AG04450 (cell line): ENCODE data around the gene PKD2. TPM values are rescaled to one million over a fixed set of nuclear protein-coding genes. Genes with fewer than 3 reads are reported as not detected.

Source experiments
- CTCF ChIA-PET: fragments of 300-600, 350-600 bp; formaldehyde crosslinking; extraction: SDS; loops from one replicate; lab custom pipeline; 2022; ENCODE audit warnings: antibody characterized with exemption, inconsistent platforms; lab: Charles Lee
- POLR2A ChIA-PET: fragments of 350-600 bp; formaldehyde crosslinking; extraction: SDS; loops from one replicate; lab custom pipeline; 2021; ENCODE audit warnings: antibody characterized with exemption, inconsistent platforms; lab: Yijun Ruan, JAX
- DNase-seq: peaks from one replicate; pipeline ENCODE4 v3.0.0-alpha.2; 2011; ENCODE audit warnings: low read depth, low spot score
- H3K27ac ChIP-seq: one replicate; pipeline ENCODE4 v1.5.1; 2012; ENCODE audit warnings: low read depth, low read length, control low read depth
- H3K27me3 ChIP-seq: one replicate; pipeline ENCODE4 v1.6.0; 2012; ENCODE audit warnings: low read length; ENCODE audit not compliant: control insufficient read depth, insufficient read depth
- H3K4me3 ChIP-seq: 2 replicates; pipeline ENCODE4 v1.5.1; 2011; ENCODE audit warnings: mild to moderate bottlenecking, low read depth, low read length, control low read depth
- H3K9me3 ChIP-seq: 2 replicates; pipeline ENCODE4 v1.5.1; 2012; ENCODE audit warnings: low read length; ENCODE audit not compliant: control insufficient read depth, insufficient read depth
- polyA plus RNA-seq: library from polyadenylated mRNA; depleted of rRNA; stranded (reverse); fragments of >200 nt; gene quantifications from 2 replicates; pipeline ENCODE4 v1.2.3, GENCODE V29; 2011
- TF ChIP-seq, protein P1 (sequence below): IDR thresholded peaks from 2 replicates; pipeline ENCODE4 v1.5.1; 2011; ENCODE audit warnings: low read depth, low read length, control low read depth, inconsistent platforms

PKD2 gene
- polyA plus RNA-seq, 1 experiment: 65.1 TPM

DNA sequence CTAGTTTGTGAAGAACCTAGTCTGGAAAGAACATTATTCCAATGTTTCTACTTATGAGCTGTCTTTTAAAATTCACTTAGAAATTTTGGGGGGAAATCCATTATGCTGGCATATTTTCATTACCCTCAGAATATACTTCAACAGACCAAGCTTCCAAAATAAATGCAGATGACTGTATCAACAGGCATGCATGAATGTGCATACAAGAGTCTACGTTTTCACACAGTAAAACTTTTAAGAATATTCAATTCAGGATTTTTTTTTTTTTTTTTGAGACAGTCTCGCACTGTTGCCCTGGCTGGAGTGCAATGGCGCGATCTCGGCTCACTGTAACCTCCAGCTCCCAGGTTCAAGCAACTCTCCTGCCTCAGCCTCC is 101.3 kb downstream of the PKD2 start:
- Histone ChIP-seq H3K27ac (no peak overlapping the region), H3K9me3 (no peaks in the 10 kb centered on the region), H3K4me3 (no peak overlapping the region), H3K27me3 (no peaks in the 10 kb centered on the region)
- ChIA-PET POLR2A (interaction anchor here (0.6 kb wide), 1 partner anchor 99 kb away, joined by 6 read pairs; no protein-coding TSS in a partner anchor), CTCF (interaction anchor here (0.7 to 2.5 kb wide), 3 partner anchors 54 to 1090 kb away, joined by 3 to 6 read pairs (median 6); no protein-coding TSS in a partner anchor)
- TF ChIP-seq, protein P1, sequence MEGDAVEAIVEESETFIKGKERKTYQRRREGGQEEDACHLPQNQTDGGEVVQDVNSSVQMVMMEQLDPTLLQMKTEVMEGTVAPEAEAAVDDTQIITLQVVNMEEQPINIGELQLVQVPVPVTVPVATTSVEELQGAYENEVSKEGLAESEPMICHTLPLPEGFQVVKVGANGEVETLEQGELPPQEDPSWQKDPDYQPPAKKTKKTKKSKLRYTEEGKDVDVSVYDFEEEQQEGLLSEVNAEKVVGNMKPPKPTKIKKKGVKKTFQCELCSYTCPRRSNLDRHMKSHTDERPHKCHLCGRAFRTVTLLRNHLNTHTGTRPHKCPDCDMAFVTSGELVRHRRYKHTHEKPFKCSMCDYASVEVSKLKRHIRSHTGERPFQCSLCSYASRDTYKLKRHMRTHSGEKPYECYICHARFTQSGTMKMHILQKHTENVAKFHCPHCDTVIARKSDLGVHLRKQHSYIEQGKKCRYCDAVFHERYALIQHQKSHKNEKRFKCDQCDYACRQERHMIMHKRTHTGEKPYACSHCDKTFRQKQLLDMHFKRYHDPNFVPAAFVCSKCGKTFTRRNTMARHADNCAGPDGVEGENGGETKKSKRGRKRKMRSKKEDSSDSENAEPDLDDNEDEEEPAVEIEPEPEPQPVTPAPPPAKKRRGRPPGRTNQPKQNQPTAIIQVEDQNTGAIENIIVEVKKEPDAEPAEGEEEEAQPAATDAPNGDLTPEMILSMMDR: no peak
- DNase-seq: no peak

DNA sequence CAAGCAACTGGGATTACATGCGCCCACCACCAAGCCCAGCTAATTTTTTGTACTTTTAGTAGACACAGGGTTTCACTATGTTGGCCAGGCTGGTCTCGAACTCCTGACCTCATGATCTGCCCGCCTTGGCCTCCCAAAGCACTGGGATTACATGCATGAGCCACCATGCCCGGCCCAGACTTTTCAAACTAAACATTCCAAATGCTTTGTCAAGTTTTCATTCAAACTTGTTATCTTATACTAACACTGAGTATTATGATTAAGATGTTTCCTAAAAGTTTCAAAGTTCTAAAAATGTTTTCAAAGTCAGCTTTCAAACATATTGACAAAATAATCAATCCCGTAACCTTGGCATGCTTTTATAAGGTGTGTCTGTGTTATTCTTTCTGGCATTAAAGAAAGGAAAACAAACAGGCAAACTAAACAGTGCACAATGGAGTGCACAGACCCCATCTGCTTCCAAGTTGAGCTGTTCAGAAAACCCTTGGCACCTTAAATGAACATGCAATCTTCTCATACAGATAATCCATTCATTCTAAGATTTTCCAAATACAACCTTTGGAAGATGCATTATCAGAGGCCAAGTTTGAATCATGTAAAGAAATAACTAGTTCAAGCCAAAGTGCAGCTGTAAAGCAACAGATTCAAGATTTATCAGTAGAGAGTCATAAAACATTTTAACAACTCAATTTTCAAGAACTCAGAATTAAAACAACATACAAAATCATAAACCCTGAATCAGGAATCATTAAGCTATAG is 101.9 kb downstream of the PKD2 start:
- Histone ChIP-seq H3K27ac (no peak overlapping the region), H3K4me3 (no peak overlapping the region), H3K9me3 (no peaks in the 10 kb centered on the region), H3K27me3 (no peaks in the 10 kb centered on the region)
- CTCF ChIA-PET: interaction anchor here (0.8 to 2.5 kb wide), 3 partner anchors 54 to 260 kb away, joined by 3 to 6 read pairs (median 4); no protein-coding TSS in a partner anchor
- POLR2A ChIA-PET: interaction anchor here (0.6 kb wide), 1 partner anchor 99 kb away, joined by 6 read pairs; no protein-coding TSS in a partner anchor
- TF ChIP-seq, protein P1: no peak
- DNase-seq: no peak

DNA sequence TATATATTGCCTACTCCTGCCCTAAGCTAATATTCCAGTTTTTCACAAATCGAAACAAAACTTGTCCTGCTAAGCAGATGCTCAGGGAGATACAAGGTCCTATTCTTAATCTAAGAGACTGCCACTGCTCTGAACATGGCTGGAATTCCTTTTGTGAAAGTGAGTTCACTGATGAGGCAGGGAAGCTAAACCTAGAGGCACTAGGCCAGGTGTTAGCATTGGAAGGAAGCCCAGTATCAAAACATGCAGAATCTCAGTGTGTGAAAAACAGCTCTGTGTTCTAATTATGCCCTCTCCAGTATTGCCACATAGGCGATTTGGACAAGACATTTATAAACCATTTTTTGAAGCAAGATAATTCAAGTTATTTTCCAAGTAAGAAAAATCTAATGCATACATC is 103.4 kb downstream of the PKD2 start:
- ChIA-PET POLR2A (no interaction called here), CTCF (no interaction called here)
- H3K4me3 ChIP-seq: no peak overlapping the region
- DNase-seq: no peak
- H3K27ac ChIP-seq: no peak overlapping the region
- TF ChIP-seq, protein P1: no peak
- no peaks in the 10 kb centered on the region for H3K27me3 ChIP-seq
- no peaks in the 10 kb centered on the region for H3K9me3 ChIP-seq

DNA sequence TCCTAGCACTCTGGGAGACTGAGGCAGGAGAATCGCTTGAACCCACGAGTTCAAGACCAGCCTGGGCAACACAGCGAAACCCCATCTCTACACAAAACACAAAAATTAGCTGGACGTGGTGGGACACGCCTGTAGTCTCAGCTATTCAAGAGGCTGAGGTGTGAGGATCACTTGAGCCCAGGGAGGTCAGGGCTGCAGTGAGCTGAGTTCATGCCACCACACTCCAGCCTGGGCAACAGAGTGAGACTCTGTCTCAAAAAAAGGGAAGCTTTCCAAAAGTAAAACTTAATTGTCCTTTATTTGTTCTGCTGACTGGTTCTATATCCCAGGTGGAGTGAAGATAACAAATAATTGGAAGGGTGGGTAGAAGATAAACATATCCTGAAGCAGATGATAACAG is 105.4 kb downstream of the PKD2 start:
- H3K27ac ChIP-seq: no peak overlapping the region
- ChIA-PET POLR2A (no interaction called here), CTCF (no interaction called here)
- TF ChIP-seq, protein P1: no peak
- no peak overlapping the region for H3K4me3 ChIP-seq
- H3K27me3 ChIP-seq: no peaks in the 10 kb centered on the region
- no peak for DNase-seq
- H3K9me3 ChIP-seq: no peaks in the 10 kb centered on the region

DNA sequence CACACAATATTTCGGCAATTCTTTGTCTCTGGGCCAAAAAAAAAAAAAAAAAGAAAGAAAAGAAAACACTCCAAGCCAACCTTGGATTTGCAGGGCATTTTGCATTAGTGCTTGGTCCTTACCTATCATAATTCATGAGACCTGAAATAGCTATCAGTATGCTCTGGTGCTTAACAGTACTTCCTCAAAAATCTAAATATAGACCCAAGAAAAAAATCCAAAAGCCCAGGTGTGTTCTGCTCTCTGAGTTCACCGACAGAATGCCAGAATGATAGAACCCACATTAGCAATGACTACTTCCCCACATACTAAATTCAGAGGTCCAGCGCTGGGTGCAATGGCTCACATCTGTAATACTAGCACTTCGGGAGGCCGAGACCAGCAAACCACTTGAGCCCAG is 108.2 kb downstream of the PKD2 start:
- H3K27me3 ChIP-seq: no peaks in the 10 kb centered on the region
- TF ChIP-seq, protein P1: no peak
- POLR2A ChIA-PET: no interaction called here
- no peak overlapping the region for H3K4me3 ChIP-seq
- H3K27ac ChIP-seq: no peak overlapping the region
- peaks cover 9% of the 10 kb centered on the region for H3K9me3 ChIP-seq
- no peak for DNase-seq
- CTCF ChIA-PET: no interaction called here
